Endothelial cell of umbilical vein (primary cell): ENCODE measurements around the gene PARK7. TPM values are rescaled to one million over a fixed set of nuclear protein-coding genes. Genes with fewer than 3 reads are reported as not detected.

ENCODE experiments used
- BruUV-seq: library from RNA; stranded (reverse); fragments of 400-500 nt; replicated peaks from 2 replicates; lab custom pipeline; 2021; lab: Mats Ljungman, UMichigan
- CTCF ChIA-PET: fragments of 300-600, 350-600 bp; sonication (Branson Sonifier 250); formaldehyde crosslinking; loops from one replicate; lab custom pipeline; 2021; ENCODE audit warnings: antibody characterized with exemption, inconsistent platforms; lab: Charles Lee
- POLR2A ChIA-PET: fragments of 300-600, 350-600 bp; sonication (Branson Sonifier 250); formaldehyde crosslinking; loops from one replicate; lab custom pipeline; 2021; ENCODE audit warnings: antibody characterized with exemption, inconsistent platforms; lab: Charles Lee
- DNase-seq: peaks from one replicate; pipeline ENCODE4 v3.0.0-alpha.2; 2011; ENCODE audit warnings: low read depth, low spot score
- FAIRE-seq: peaks from 2 replicates; lab custom pipeline; 2011; peaks lifted over from hg19 to GRCh38; lab: Jason Lieb, UNC
- H2AFZ ChIP-seq: 2 replicates; pipeline ENCODE4 v1.6.0; 2012; ENCODE audit warnings: low read depth, low read length, control low read depth, inconsistent platforms
- H3K27ac ChIP-seq: 2 replicates; pipeline ENCODE4 v1.5.1; 2011; ENCODE audit warnings: low read depth, mild to moderate bottlenecking, control low read depth, low read length, moderate library complexity; ENCODE audit not compliant: insufficient read depth
- H3K27me3 ChIP-seq, 2 experiments: 2 replicates each; pipeline versions ENCODE4 v1.6.0 to v1.6.1; 2011; ENCODE audit warnings: low read length in 2 of 2, mixed read lengths in 1 of 2; ENCODE audit not compliant: control insufficient read depth in 2 of 2, insufficient read depth in 2 of 2
- H3K36me3 ChIP-seq, 2 experiments: 2 replicates in 1 of 2; 3 replicates in 1 of 2; pipeline ENCODE4 v1.5.1; 2011; ENCODE audit warnings: low read length in 2 of 2, mild to moderate bottlenecking in 1 of 2, moderate library complexity in 1 of 2; ENCODE audit not compliant: control insufficient read depth in 2 of 2, insufficient read depth in 2 of 2; ENCODE audit errors: extremely low read depth in 1 of 2
- H3K4me1 ChIP-seq: 3 replicates; pipeline ENCODE4 v1.5.1; 2011; ENCODE audit warnings: mild to moderate bottlenecking, low read length; ENCODE audit not compliant: control insufficient read depth, insufficient read depth; ENCODE audit errors: extremely low read depth
- H3K4me2 ChIP-seq: 2 replicates; pipeline ENCODE4 v1.6.1; 2011; ENCODE audit warnings: low read length, control low read depth, mixed read lengths; ENCODE audit not compliant: insufficient read depth
- H3K4me3 ChIP-seq, 3 experiments: fragments of 200-600 bp in 1 of 3; sonication (generic), shearing (Covaris generic) in 1 of 3; replicated peaks in 1 of 3; 2 replicates each; pipeline ENCODE4 v1.5.1; 2011 to 2016; ENCODE audit warnings: control low read depth in 3 of 3, low read length in 3 of 3, mild to moderate bottlenecking in 2 of 3, inconsistent platforms in 1 of 3, low read depth in 1 of 3, moderate library complexity in 1 of 3; ENCODE audit not compliant: insufficient read depth in 1 of 3
- H3K79me2 ChIP-seq: 2 replicates; pipeline ENCODE4 v1.6.0; 2012; ENCODE audit warnings: low read length, inconsistent platforms; ENCODE audit not compliant: control insufficient read depth, insufficient read depth
- H3K9ac ChIP-seq: replicated peaks from 2 replicates; pipeline ENCODE3; 2011; ENCODE audit warnings: low read length, control low read depth; ENCODE audit not compliant: insufficient read depth; ENCODE audit errors: extremely low read depth
- H3K9me1 ChIP-seq: replicated peaks from 3 replicates; pipeline ENCODE4 v1.6.0; 2011; ENCODE audit warnings: mild to moderate bottlenecking, low read length; ENCODE audit not compliant: control insufficient read depth, insufficient read depth; ENCODE audit errors: extremely low read depth
- H3K9me3 ChIP-seq: replicated peaks from 2 replicates; pipeline ENCODE4 v1.5.1; 2012; ENCODE audit warnings: low read length, inconsistent platforms; ENCODE audit not compliant: control insufficient read depth, insufficient read depth
- H4K20me1 ChIP-seq: replicated peaks from 2 replicates; pipeline ENCODE3; 2011; ENCODE audit warnings: mild to moderate bottlenecking, low read length; ENCODE audit not compliant: control insufficient read depth, insufficient read depth; ENCODE audit errors: extremely low read depth
- CTCF ChIP-seq, 2 donors: IDR thresholded peaks; 1 replicate in 1 of 2; 2 replicates in 1 of 2; pipeline ENCODE4 v1.5.1; 2011; ENCODE audit warnings: low read length in 2 of 2, mild to moderate bottlenecking in 2 of 2, moderate library complexity in 2 of 2, control low read depth in 1 of 2, inconsistent platforms in 1 of 2, low read depth in 1 of 2; ENCODE audit not compliant: insufficient read depth in 1 of 2; ENCODE audit errors: extremely low read depth in 1 of 2
- EZH2 ChIP-seq: IDR thresholded peaks from 2 replicates; pipeline ENCODE4 v1.6.1; 2012; ENCODE audit warnings: borderline replicate concordance, low read depth, mild to moderate bottlenecking, moderate library complexity, low read length, inconsistent platforms; ENCODE audit not compliant: severe bottlenecking
- FOS ChIP-seq: IDR thresholded peaks from 2 replicates; pipeline ENCODE4 v1.6.1; 2011; ENCODE audit warnings: mild to moderate bottlenecking, low read length, moderate library complexity, borderline replicate concordance; ENCODE audit not compliant: insufficient read depth
- GATA2 ChIP-seq: IDR thresholded peaks from 2 replicates; pipeline ENCODE4 v1.7.0; 2011; ENCODE audit warnings: low read depth, mild to moderate bottlenecking, moderate library complexity, mixed read lengths, low read length; ENCODE audit not compliant: insufficient read length, insufficient read depth
- JUN ChIP-seq: IDR thresholded peaks from 2 replicates; pipeline ENCODE4 v1.6.1; 2011; ENCODE audit warnings: borderline replicate concordance, low read depth; ENCODE audit not compliant: insufficient read length, insufficient read depth
- MAX ChIP-seq: IDR thresholded peaks from 2 replicates; pipeline ENCODE4 v1.6.1; 2011; ENCODE audit not compliant: insufficient read depth, insufficient read length
- POLR2A ChIP-seq: IDR thresholded peaks from 2 replicates; pipeline ENCODE4 v1.6.1; 2012; ENCODE audit warnings: low read depth, mild to moderate bottlenecking, control low read depth, low read length
- POLR2AphosphoS5 ChIP-seq: IDR thresholded peaks from 2 replicates; pipeline ENCODE4 v1.6.1; 2012; ENCODE audit warnings: low read depth, mild to moderate bottlenecking, control low read depth, low read length, moderate library complexity; ENCODE audit not compliant: insufficient read depth
- dilution Hi-C: fragments of 300-500 bp; cut with MboI; formaldehyde crosslinking; loops from one replicate; pipeline ENCODE4 v1.15.0; 2019; ENCODE audit warnings: low sequenced_read_pairs; ENCODE audit not compliant: extremely low pct_ligation_motif_present
- intact Hi-C: fragments of 100-400 bp; cut with micrococcal nuclease; formaldehyde crosslinking; loops from one replicate; pipeline ENCODE4 v1.10.0; 2022
- polyA plus RNA-seq, 4 experiments: library from polyadenylated mRNA; depleted of rRNA in 3 of 4; stranded (reverse) in 3 of 4; unstranded in 1 of 4; fragments of >200 nt; gene quantifications; 2 replicates each; pipeline versions ENCODE4 v1.2.1 to v1.2.3, GENCODE V29; 2011 to 2012; ENCODE audit warnings: missing spikeins in 1 of 4
- total RNA-seq: library from RNA; stranded (reverse); gene quantifications from 2 replicates; pipeline ENCODE4 v1.2.3, GENCODE V29; 2021

PARK7 gene
- total and polyA plus RNA-seq, 2 donors (not counting 3 experiments of a cell fraction or from before 2014, with no cell fraction given), result 203 to 294 TPM

- Histone ChIP-seq H3K27ac (no peak overlapping the region), H3K79me2 (no peaks in the 10 kb centered on the region), H4K20me1 (no peaks in the 10 kb centered on the region), H3K4me2 (no peak overlapping the region), H3K9me3 (no peaks in the 10 kb centered on the region), H3K4me3 (no peak overlapping the region), H3K9me1 (no peaks in the 10 kb centered on the region), H3K27me3 (no peaks in the 10 kb centered on the region), H3K4me1 (no peaks in the 10 kb centered on the region), H3K36me3 (peaks cover 13 to 29% of the 10 kb centered on the region in 2 experiments), H2AFZ (no peak overlapping the region), H3K9ac (no peak overlapping the region)
- no peak for TF ChIP-seq CTCF (IDR thresholded peaks at IDR 0.05; ENCODE audit: extremely low read depth in 1 of 2, insufficient read depth in 1 of 2, low read depth in 1 of 2, low read length in 2 of 2)
- FAIRE-seq (no peak), DNase-seq (no peak)
- BruUV-seq, result no TSS peak
- intact Hi-C loops, result no loop called here
- POLR2A ChIA-PET, result no interaction called here
- CTCF ChIA-PET, result interaction anchor here (1.0 to 11.5 kb wide), 3 partner anchors 11 to 363 kb away, joined by 3 to 147 read pairs (median 34); partner anchors contain the start of gene SLC45A1
- dilution Hi-C loops, result no loop called here
Observed at GRCh38 chr1:7985851-7986612, 24.5 kb downstream of the PARK7 start.

- no peaks in the 10 kb centered on the region for H3K27me3 ChIP-seq
- H3K9me1 ChIP-seq, result no peaks in the 10 kb centered on the region
- H3K9ac ChIP-seq, result no peak overlapping the region
- peaks cover 11 to 26% of the 10 kb centered on the region in 2 experiments for H3K36me3 ChIP-seq
- H3K79me2 ChIP-seq, result no peaks in the 10 kb centered on the region
- no peaks in the 10 kb centered on the region for H4K20me1 ChIP-seq
- dilution Hi-C loops (no loop called here), intact Hi-C loops (no loop called here)
- CTCF ChIA-PET, result interaction anchor here (11.5 kb wide), 1 partner anchor 329 kb away, joined by 147 read pairs; the partner anchor contains the start of gene SLC45A1
- H3K27ac ChIP-seq, result no peak overlapping the region
- DNase-seq (no peak), FAIRE-seq (no peak)
- no peaks in the 10 kb centered on the region for H3K9me3 ChIP-seq
- H2AFZ ChIP-seq, result no peak overlapping the region
- TF ChIP-seq GATA2 (no peak), FOS (no peak), EZH2 (no peak), CTCF (IDR thresholded peaks at IDR 0.05; ENCODE audit: extremely low read depth in 1 of 2, insufficient read depth in 1 of 2, low read depth in 1 of 2, low read length in 2 of 2) (no peak), POLR2AphosphoS5 (no peak), POLR2A (no peak), MAX (no peak), JUN (no peak)
- POLR2A ChIA-PET, result no interaction called here
- no TSS peak for BruUV-seq
- no peak overlapping the region for H3K4me3 ChIP-seq
- H3K4me1 ChIP-seq, result no peaks in the 10 kb centered on the region
- no peak overlapping the region for H3K4me2 ChIP-seq
Observed at GRCh38 chr1:7987528-7987927, 26.0 kb downstream of the PARK7 start.
